Tibial artery (tissue), 4 donors: ENCODE data around the gene ZBTB8A.

Source experiments
- DNase-seq, 2 donors: peaks; one replicate each; pipeline ENCODE4 v3.0.0-alpha.2; 2019
- H3K27ac ChIP-seq, 2 donors: fragments of 200-600 bp; sonication (generic) in 1 of 2; 1 replicate in 1 of 2; 2 replicates in 1 of 2; pipeline ENCODE4 v1.5.1; 2018 to 2019; ENCODE audit warnings: mild to moderate bottlenecking in 1 of 2
- H3K27me3 ChIP-seq, 2 donors: fragments of 200-600 bp; sonication (generic) in 1 of 2; one replicate each; pipeline versions ENCODE4 v1.5.1 to v1.6.0; 2016 to 2019
- H3K36me3 ChIP-seq, 3 donors: fragments of 200-600 bp; sonication (generic) in 2 of 3; one replicate each; pipeline ENCODE4 v1.5.1; 2016 to 2019; ENCODE audit warnings: mild to moderate bottlenecking in 2 of 3
- H3K4me1 ChIP-seq, 4 donors: fragments of 200-600 bp; sonication (generic) in 2 of 4; 1 replicate in 3 of 4; 2 replicates in 1 of 4; pipeline ENCODE4 v1.5.1; 2016 to 2019
- H3K4me3 ChIP-seq, 2 donors: fragments of 200-600 bp; sonication (generic) in 1 of 2; 1 replicate in 1 of 2; 2 replicates in 1 of 2; pipeline ENCODE4 v1.5.1; 2018 to 2019; ENCODE audit warnings: mild to moderate bottlenecking in 2 of 2
- H3K9me3 ChIP-seq, 3 donors: fragments of 200-600 bp; sonication (generic) in 1 of 3; one replicate each; pipeline ENCODE4 v1.5.1; 2016 to 2019
- intact Hi-C: fragments of 100-400 bp; cut with DNase I; formaldehyde crosslinking; loops from one replicate; pipeline ENCODE4 v1.15.0; 2023; ENCODE audit warnings: low total_unique reads
- TF ChIP-seq, protein P1 (sequence below), 2 experiments: fragments of 200-600 bp in 1 of 2; fragments of 450-650 bp in 1 of 2; IDR thresholded peaks; one replicate each; pipeline ENCODE4 v1.5.1; 2017 to 2019; ENCODE audit warnings: antibody characterized with exemption in 2 of 2, mild to moderate bottlenecking in 1 of 2, moderate library complexity in 1 of 2

Gene ZBTB8A

DNA sequence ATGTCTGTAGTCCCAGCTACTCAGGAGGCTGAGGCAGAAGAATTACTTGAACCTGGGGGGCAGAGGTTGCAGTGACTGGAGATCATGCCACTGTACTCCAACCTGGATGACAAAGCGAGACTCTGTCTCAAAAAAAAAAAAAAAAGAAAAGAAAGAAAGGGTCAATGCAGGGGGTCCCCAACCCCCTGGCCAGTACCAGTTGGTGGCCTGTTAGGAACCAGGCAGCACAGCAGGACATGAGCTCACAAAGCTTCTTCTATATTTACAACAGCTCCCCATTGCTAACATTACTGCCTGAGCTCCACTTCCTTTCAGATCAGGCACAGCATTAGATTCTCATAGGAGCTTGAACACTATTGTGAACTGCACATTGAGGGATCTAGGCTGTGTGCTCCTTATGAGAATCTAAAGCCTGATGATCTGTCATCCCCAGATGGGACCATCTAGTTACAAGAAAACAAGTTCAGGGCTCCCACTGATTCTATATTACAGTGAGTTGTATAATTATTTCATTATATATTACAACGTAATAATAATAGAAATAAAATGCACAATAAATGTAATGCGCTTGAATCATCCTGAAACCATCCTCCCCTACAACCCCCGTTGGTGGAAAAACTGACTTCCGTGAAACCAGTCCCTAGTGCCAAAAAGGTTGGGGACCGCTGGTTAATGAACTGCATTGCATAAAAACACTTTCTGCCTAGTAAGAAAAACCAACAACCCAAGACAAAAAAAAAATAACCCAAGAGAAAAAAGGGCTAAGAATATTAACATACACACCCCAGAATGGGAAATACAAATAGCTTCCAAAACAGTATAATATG is 108.3 kb downstream of the ZBTB8A start:
- intact Hi-C loops, result loop anchor here (5.0 kb wide), 1 partner anchor 170 kb away; the partner anchor contains the start of genes S100PBP and YARS1
- Histone ChIP-seq H3K4me3 (no peak overlapping the region), H3K4me1 (peaks cover 0 to 34% (median 17%) of the 10 kb centered on the region in 4 donors), H3K9me3 (no peaks in the 10 kb centered on the region), H3K27ac (no peak overlapping the region), H3K36me3 (peaks cover 0 to 9% (median 0%) of the 10 kb centered on the region in 3 donors), H3K27me3 (no peaks in the 10 kb centered on the region)
- TF ChIP-seq, protein P1, sequence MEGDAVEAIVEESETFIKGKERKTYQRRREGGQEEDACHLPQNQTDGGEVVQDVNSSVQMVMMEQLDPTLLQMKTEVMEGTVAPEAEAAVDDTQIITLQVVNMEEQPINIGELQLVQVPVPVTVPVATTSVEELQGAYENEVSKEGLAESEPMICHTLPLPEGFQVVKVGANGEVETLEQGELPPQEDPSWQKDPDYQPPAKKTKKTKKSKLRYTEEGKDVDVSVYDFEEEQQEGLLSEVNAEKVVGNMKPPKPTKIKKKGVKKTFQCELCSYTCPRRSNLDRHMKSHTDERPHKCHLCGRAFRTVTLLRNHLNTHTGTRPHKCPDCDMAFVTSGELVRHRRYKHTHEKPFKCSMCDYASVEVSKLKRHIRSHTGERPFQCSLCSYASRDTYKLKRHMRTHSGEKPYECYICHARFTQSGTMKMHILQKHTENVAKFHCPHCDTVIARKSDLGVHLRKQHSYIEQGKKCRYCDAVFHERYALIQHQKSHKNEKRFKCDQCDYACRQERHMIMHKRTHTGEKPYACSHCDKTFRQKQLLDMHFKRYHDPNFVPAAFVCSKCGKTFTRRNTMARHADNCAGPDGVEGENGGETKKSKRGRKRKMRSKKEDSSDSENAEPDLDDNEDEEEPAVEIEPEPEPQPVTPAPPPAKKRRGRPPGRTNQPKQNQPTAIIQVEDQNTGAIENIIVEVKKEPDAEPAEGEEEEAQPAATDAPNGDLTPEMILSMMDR (IDR thresholded peaks at IDR 0.05), result no peak
- no peak for DNase-seq

DNA sequence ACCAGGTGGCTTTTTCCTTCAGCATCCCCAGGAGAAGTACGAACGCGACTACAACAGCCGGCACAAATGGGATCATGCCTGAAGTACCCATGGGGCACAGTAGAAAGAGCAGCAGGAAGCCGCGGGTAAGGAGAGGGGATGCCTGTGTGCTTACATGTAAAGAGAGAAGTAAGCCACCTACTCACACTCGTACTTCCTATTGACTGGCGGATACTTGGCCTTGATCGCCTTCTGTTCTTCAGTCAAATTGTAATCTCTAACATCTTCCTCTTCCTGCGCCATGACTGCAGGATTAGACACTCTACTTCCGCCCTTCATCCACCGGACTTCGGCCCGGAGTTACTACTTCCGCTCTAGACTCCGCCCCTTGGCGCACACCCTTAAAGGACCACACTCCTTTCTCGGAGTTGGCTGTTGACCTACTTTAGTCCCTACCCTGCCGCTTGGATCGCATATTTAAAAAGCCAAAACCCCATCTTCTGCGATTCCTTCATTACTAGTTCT is 111.1 kb downstream of the ZBTB8A start, which contains the start of gene ZBTB8OS:
Gene ZBTB8OS, minus strand, starts transcription at position 303 of the 504 bp plus-strand sequence. Its CDS starts 21 bp downstream, at position 282.
- peak; percentile 93 to 94 for DNase-seq

DNA sequence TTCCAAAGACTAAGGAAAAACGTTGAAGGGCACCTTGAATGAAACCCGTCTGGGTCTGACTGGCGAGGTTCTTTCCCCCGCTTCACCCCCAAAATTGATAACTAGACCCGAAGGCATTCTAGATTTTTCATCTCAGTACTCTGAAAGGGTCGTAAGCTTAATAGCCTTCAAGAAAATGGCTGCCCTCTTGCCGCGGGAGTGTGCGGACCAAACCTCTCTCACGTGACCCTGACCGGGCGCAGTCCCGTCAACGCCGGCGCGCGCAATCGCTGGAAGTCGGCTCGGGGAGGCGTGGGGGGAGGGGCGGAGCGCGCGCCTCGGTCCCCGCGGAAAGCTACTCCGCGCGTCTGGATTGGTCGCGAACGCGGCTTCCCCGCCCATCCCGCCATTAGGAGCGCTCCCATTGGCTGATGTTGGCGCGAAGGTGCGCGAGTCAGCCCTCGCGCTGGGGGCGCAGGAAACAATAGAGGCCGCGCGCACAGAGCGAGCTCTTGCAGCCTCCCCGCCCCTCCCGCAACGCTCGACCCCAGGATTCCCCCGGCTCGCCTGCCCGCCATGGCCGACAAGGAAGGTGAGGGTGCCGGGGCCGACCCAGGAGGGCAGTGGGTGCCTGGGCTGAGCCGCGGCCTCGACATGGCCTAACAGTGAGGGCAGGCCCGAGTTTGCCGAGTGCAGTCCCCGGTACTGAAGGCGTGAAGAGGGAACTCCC is 111.7 kb downstream of the ZBTB8A start, which contains the start of gene RBBP4:
Gene RBBP4, plus strand, starts transcription at position 457 of the 709 bp plus-strand sequence. Its CDS starts 99 bp downstream, at position 556.
- no peaks in the 10 kb centered on the region for H3K27me3 ChIP-seq
- peak within 1 kb of the TSS; percentile 69 to 74 for H3K4me3 ChIP-seq
- H3K4me1 ChIP-seq, result peaks cover 0 to 61% (median 36%) of the 10 kb centered on the region in 4 donors
- peak within 1 kb of the TSS; percentile 91 to 95 for H3K27ac ChIP-seq
- intact Hi-C loops, result loop anchor here (5.0 kb wide), 1 partner anchor 41 kb away; no protein-coding TSS in a partner anchor
- H3K9me3 ChIP-seq, result no peaks in the 10 kb centered on the region
- peaks cover 8 to 26% (median 18%) of the 10 kb centered on the region in 3 donors for H3K36me3 ChIP-seq
- TF ChIP-seq, protein P1 (IDR thresholded peaks at IDR 0.05), result peak in 1 of 2 experiments; percentile 15
- peak; percentile 95 to 99 for DNase-seq

More for the DNA sequence above, 111.1 kb downstream of the ZBTB8A start, which contains the start of gene ZBTB8OS:
- Histone ChIP-seq H3K4me3 (peak within 1 kb of the TSS; percentile 69 to 74), H3K36me3 (peaks cover 8 to 26% (median 14%) of the 10 kb centered on the region in 3 donors), H3K4me1 (peaks cover 0 to 55% (median 33%) of the 10 kb centered on the region in 4 donors), H3K9me3 (no peaks in the 10 kb centered on the region), H3K27me3 (no peaks in the 10 kb centered on the region), H3K27ac (peak within 1 kb of the TSS; percentile 91 to 95)
- intact Hi-C loops, result loop anchor here (5.0 kb wide), 1 partner anchor 42 kb away; no protein-coding TSS in a partner anchor
- TF ChIP-seq, protein P1 (IDR thresholded peaks at IDR 0.05), result no peak

DNA sequence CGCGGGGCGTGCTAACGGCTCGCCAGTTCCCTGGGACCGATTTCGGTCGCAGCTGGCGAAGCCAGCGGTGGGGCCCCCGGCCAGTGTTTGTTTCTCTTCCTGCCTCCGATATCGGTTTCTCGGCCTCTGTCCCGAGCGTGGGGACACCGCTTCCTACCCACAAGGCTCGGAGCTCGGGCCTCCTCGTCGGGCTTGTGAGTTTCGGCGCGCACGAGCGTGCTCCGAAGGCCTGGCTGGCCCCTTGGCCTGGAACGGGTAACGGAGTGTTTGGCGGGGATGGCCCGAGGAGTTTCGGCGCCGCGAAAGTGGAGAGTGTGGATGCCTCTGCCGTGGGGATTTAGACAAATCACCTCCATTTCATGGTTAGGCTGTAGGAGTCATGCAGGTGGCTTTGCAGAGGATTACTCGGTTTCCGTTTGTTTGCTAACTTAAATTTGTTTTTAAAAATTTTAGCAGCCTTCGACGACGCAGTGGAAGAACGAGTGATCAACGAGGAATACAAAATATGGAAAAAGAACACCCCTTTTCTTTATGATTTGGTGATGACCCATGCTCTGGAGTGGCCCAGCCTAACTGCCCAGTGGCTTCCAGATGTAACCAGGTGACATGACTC is 112.3 kb downstream of the ZBTB8A start:
- Histone ChIP-seq H3K27me3 (no peaks in the 10 kb centered on the region), H3K27ac (peak overlapping the region; percentile 91 to 95), H3K36me3 (peaks cover 8 to 31% (median 18%) of the 10 kb centered on the region in 3 donors), H3K4me3 (peak overlapping the region; percentile 69 to 74), H3K9me3 (no peaks in the 10 kb centered on the region), H3K4me1 (peaks cover 0 to 63% (median 36%) of the 10 kb centered on the region in 4 donors)
- intact Hi-C loops, result loop anchor here (5.0 kb wide), 1 partner anchor 41 kb away; no protein-coding TSS in a partner anchor
- TF ChIP-seq, protein P1 (IDR thresholded peaks at IDR 0.05), result no peak
- DNase-seq, result no peak
